ENCODE data around the gene SEMA3E. TPM values are rescaled to one million over a fixed set of nuclear protein-coding genes. Genes with fewer than 3 reads are reported as not detected.

The SEMA3E gene
- total and polyA plus RNA-seq, 10 of the 15 experiments (the other 5 are each of a cell fraction or from before 2014, with no cell fraction given) = 0.08 to 2.0 (median 0.82) TPM

GRCh38 chr7:83603649-83604048, 45.3 kb downstream of the SEMA3E start (continued):
- TF ChIP-seq CEBPZ (IDR thresholded peaks at IDR 0.05; ENCODE audit: low read depth, low read length) (no peak), NR2C2 (IDR thresholded peaks at IDR 0.05; ENCODE audit: borderline replicate concordance, control insufficient read depth, insufficient read length, low read depth) (no peak), IKZF2 (IDR thresholded peaks at IDR 0.05) (no peak), EP300 (IDR thresholded peaks at IDR 0.05; ENCODE audit: borderline replicate concordance in 1 of 2, control insufficient read depth in 1 of 2, low read depth in 2 of 2, low read length in 2 of 2) (no peak), ZNF622 (IDR thresholded peaks at IDR 0.05) (no peak), ZBTB4 (CRISPR knock-in tag; IDR thresholded peaks at IDR 0.05) (no peak), BCLAF1 (IDR thresholded peaks at IDR 0.05) (no peak), REST (IDR thresholded peaks at IDR 0.05; ENCODE audit: low read depth, low read length) (no peak)

Data from GM12878 (cell line).